Stomach (tissue), 4 donors: Measurements from ENCODE around the gene HEBP2.

Source experiments
- CTCF ChIP-seq, 7 experiments: fragments of 450-650 bp in 4 of 7; fragments of 200-600 bp in 3 of 7; sonication (generic) in 3 of 7; IDR thresholded peaks; one replicate each; pipeline ENCODE4 v1.5.1; 2016 to 2019; ENCODE audit warnings: antibody characterized with exemption in 7 of 7, control low read depth in 2 of 7, mild to moderate bottlenecking in 1 of 7
- EP300 ChIP-seq: sonication (generic); formaldehyde crosslinking; IDR thresholded peaks from one replicate; pipeline ENCODE4 v1.6.1; 2017; ENCODE audit warnings: antibody characterized with exemption
- POLR2A ChIP-seq, 4 donors: fragments of 450-650 bp; IDR thresholded peaks; one replicate each; pipeline ENCODE4 v1.6.1; 2016; ENCODE audit warnings: antibody characterized with exemption in 4 of 4, control low read depth in 2 of 4, mild to moderate bottlenecking in 1 of 4, moderate library complexity in 1 of 4
- POLR2AphosphoS5 ChIP-seq, 3 donors: sonication (generic); formaldehyde crosslinking; IDR thresholded peaks; one replicate each; pipeline ENCODE4 v1.6.1; 2016; ENCODE audit warnings: antibody characterized with exemption in 3 of 3

DNA sequence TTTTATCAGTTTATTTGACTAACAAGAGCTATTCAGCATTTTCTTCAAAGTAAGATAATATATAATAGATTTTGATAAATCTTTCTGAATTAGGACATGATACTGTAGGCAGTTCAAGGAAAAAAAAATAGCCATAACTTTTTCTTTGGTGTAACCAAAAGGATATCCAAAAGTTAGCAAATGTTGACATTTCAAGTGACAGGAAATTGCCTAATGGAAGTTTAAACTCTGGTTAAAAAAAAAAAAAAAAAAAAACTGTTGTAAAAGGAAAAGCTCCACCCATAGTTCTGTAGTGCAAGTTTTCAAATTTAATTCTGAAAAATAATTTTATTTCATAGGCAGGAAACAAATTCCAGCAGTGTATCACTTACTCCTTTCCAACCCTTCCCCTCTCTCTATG, 18.8 kb downstream of the HEBP2 start:
- TF ChIP-seq CTCF (IDR thresholded peaks at IDR 0.05) (no peak), POLR2A (IDR thresholded peaks at IDR 0.05) (no peak), POLR2AphosphoS5 (IDR thresholded peaks at IDR 0.05) (no peak), EP300 (no peak)
